Activated CD8-positive, alpha-beta T cell treated with anti-CD3 and anti-CD28 coated beads, Interleukin-2, amount 10 ng/mL, durations not matched to agents 7 days and 5 days (primary cell): ENCODE data around the gene SRSF7. TPM values are rescaled to one million over a fixed set of nuclear protein-coding genes. Genes with fewer than 3 reads are reported as not detected.

Source experiments
- ATAC-seq: fragments of 150-1000 bp; cut with Tn5 transposase; one replicate; pipeline ENCODE4 v1.10.0; 2021; ENCODE audit warnings: moderate library complexity
- CTCF ChIA-PET: fragments of 350-600 bp; sonication (Branson Sonifier 250); formaldehyde crosslinking; loops from one replicate; lab custom pipeline; 2021; ENCODE audit warnings: antibody characterized with exemption; lab: Charles Lee
- POLR2A ChIA-PET: fragments of 350-600 bp; sonication (Branson Sonifier 250); formaldehyde crosslinking; loops from one replicate; lab custom pipeline; 2021; ENCODE audit warnings: antibody characterized with exemption; lab: Charles Lee
- DNase-seq: peaks from one replicate; pipeline ENCODE4 v3.0.0-alpha.2; 2020
- H3K27ac Mint-ChIP-seq: one replicate; pipeline ENCODE4 v1.8.0; 2021; ENCODE audit warnings: mild to moderate bottlenecking, mixed read lengths
- H3K27me3 Mint-ChIP-seq: one replicate; pipeline ENCODE4 v1.8.0; 2021; ENCODE audit warnings: low read depth, mixed read lengths
- H3K36me3 Mint-ChIP-seq: one replicate; pipeline ENCODE4 v1.8.0; 2021; ENCODE audit warnings: low read depth, mixed read lengths
- H3K4me1 Mint-ChIP-seq: one replicate; pipeline ENCODE4 v1.8.0; 2021; ENCODE audit warnings: low read depth, mixed read lengths
- H3K4me3 Mint-ChIP-seq: one replicate; pipeline ENCODE4 v1.8.0; 2021; ENCODE audit warnings: mild to moderate bottlenecking, mixed read lengths
- H3K9me3 Mint-ChIP-seq: one replicate; pipeline ENCODE4 v1.8.0; 2022; ENCODE audit warnings: mixed read lengths; ENCODE audit not compliant: insufficient read depth
- total RNA-seq, 2 experiments: library from RNA; stranded (reverse); gene quantifications; one replicate each; pipeline ENCODE4 v1.2.3, GENCODE V29; 2021

The SRSF7 gene
- total RNA-seq, 2 experiments from 2014 or later, result 348 to 356 TPM

- no peaks in the 10 kb centered on the region for H3K9me3 Mint-ChIP-seq
- peaks cover 35% of the 10 kb centered on the region for H3K36me3 Mint-ChIP-seq
- no peak for DNase-seq
- no peak for ATAC-seq
- ChIA-PET CTCF (interaction anchor here (1.0 kb wide), 2 partner anchors 35 to 120 kb away, joined by 3 read pairs; no protein-coding TSS in a partner anchor), POLR2A (no interaction called here)
- H3K4me1 Mint-ChIP-seq, result peaks cover 31% of the 10 kb centered on the region
- peak overlapping the region; percentile 24 for H3K27ac Mint-ChIP-seq
- no peak overlapping the region for H3K4me3 Mint-ChIP-seq
- H3K27me3 Mint-ChIP-seq, result no peaks in the 10 kb centered on the region
These were observed 49.6 kb downstream of the SRSF7 start for GRCh38 chr2:38701542-38701941.

DNA sequence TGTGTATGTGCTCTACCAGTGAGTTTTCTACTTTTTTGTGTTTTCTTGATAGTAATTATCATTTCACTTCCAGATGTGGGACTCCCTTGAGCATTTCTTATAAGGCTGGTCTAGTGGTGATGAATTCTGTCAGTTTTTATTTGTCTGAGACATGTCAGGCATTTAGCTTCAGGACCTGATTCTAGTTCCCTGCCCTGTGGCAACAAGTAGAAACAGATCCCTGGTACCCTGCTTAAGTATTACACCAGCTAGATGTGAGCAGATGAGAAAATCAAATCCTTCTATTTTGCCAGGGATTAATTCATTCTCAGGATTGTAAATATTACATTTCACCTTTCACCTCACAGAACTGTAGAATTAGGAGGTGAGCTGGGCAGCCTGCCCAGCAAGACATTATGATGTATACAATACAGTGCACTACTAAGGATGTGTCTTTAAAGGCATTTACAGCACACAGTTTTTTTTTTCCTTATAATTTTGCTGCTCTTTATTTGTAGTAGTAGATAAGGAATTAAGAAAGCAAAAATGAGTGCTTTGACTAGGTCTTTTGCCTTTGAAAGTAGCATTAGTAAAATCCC is 50.2 kb downstream of the SRSF7 start:
- ChIA-PET POLR2A (interaction anchor here (2.9 kb wide), 1 partner anchor 50 kb away, joined by 10 read pairs; the partner anchor contains the start of gene SRSF7), CTCF (interaction anchor here (1.0 kb wide), 2 partner anchors 34 to 119 kb away, joined by 3 read pairs; no protein-coding TSS in a partner anchor)
- peak overlapping the region; percentile 44 for H3K4me3 Mint-ChIP-seq
- DNase-seq (no peak), ATAC-seq (no peak)
- no peaks in the 10 kb centered on the region for H3K27me3 Mint-ChIP-seq
- H3K4me1 Mint-ChIP-seq, result peaks cover 33% of the 10 kb centered on the region
- H3K9me3 Mint-ChIP-seq, result no peaks in the 10 kb centered on the region
- peak overlapping the region; percentile 76 for H3K27ac Mint-ChIP-seq
- peaks cover 37% of the 10 kb centered on the region for H3K36me3 Mint-ChIP-seq

DNA sequence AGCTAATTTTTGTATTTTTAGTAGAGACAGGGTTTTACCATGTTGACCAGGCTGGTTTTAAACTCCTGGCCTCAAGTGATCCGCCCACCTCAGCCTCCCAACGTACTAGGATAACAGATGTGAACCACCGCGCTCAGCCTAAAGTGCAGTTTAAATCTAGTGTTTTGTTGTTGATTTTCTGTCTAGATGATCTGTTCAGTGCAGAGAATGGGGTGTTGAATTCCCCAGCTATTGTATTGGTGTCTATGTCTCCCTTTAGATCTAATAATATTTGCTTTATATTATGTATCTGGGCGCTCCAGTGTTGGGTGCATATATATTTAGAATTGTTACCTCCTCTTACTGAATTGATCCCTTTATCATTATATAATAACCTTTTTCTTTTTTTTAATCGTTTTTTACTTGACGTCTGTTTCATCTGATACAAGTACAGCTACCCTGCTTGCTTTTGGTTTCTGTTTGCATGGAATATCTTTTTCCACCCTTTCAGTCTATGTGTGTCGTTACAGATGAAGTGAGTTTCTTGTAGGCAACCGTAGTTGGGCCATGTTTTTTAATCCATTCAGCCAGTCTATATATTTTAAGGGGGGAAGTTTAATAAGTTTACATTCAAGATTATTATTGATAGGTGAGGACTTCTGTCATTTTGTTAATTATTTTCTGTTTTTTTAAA is 50.9 kb downstream of the SRSF7 start:
- POLR2A ChIA-PET, result interaction anchor here (2.9 kb wide), 1 partner anchor 51 kb away, joined by 10 read pairs; the partner anchor contains the start of gene SRSF7
- Mint-ChIP-seq H3K4me3 (peak overlapping the region; percentile 44), H3K27ac (peak overlapping the region; percentile 76), H3K9me3 (no peaks in the 10 kb centered on the region), H3K36me3 (peaks cover 39% of the 10 kb centered on the region), H3K27me3 (no peaks in the 10 kb centered on the region), H3K4me1 (peaks cover 33% of the 10 kb centered on the region)
- peak; percentile 71 for ATAC-seq
- CTCF ChIA-PET, result interaction anchor here (1.0 kb wide), 1 partner anchor 33 kb away, joined by 3 read pairs; no protein-coding TSS in a partner anchor
- DNase-seq, result no peak

DNA sequence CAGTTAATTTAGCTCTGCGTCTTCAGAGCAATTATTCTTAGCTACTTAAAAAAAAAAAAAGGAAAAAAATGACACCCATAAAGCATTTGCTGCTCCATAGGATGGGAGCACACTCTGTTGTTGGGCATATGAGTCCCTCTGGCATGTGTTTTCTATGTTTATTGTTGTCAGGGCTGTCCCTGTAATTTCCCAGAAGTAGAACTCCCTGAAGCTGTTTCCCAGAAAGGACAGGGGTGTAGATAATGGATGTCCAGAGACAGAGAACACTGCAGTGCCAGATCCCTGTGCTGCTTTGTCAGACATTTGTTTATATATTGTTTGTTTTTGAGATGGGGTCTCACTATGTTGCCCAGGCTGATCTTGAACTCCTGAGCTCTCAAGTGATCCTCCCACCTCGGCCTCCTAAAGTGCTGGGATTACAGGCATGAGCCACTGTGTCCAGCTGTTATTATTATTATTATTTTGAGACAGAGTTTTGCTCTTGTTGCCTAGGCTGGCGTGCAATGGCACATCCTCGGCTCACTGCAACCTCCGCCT is 52.6 kb downstream of the SRSF7 start:
- Mint-ChIP-seq H3K4me1 (peaks cover 41% of the 10 kb centered on the region), H3K27ac (no peak overlapping the region), H3K36me3 (peaks cover 40% of the 10 kb centered on the region), H3K4me3 (no peak overlapping the region), H3K27me3 (no peaks in the 10 kb centered on the region), H3K9me3 (no peaks in the 10 kb centered on the region)
- DNase-seq (no peak), ATAC-seq (no peak)
- ChIA-PET CTCF (interaction anchor here (1.5 kb wide), 1 partner anchor 95 kb away, joined by 5 read pairs; no protein-coding TSS in a partner anchor), POLR2A (interaction anchor here (2.9 kb wide), 1 partner anchor 52 kb away, joined by 10 read pairs; the partner anchor contains the start of gene SRSF7)

GRCh38 chr2:38697116-38697840 is 53.9 kb downstream of the SRSF7 start:
- no peaks in the 10 kb centered on the region for H3K9me3 Mint-ChIP-seq
- POLR2A ChIA-PET, result no interaction called here
- H3K36me3 Mint-ChIP-seq, result peaks cover 45% of the 10 kb centered on the region
- peaks cover 47% of the 10 kb centered on the region for H3K4me1 Mint-ChIP-seq
- no peaks in the 10 kb centered on the region for H3K27me3 Mint-ChIP-seq
- CTCF ChIA-PET, result interaction anchor here (1.5 kb wide), 1 partner anchor 94 kb away, joined by 5 read pairs; no protein-coding TSS in a partner anchor
- H3K4me3 Mint-ChIP-seq, result no peak overlapping the region
- DNase-seq (no peak), ATAC-seq (no peak)
- H3K27ac Mint-ChIP-seq, result peak overlapping the region; percentile 51

Other genes starting within 250 kb of the SRSF7 start
- gene HNRNPLL, start 148.4 kb downstream of the SRSF7 start, total RNA-seq, result 10 to 100 TPM; 46.5 to 46.6 TPM
- 10 to 100 TPM; 27.6 TPM for gene GALM, start 85.2 kb downstream of the SRSF7 start, total RNA-seq
- 10 to 100 TPM; 20.6 to 21.0 TPM for gene GEMIN6, start 26.8 kb upstream of the SRSF7 start, total RNA-seq
- 10 to 100 TPM; 13.4 to 15.3 TPM for gene DHX57, start 124.6 kb upstream of the SRSF7 start, total RNA-seq
- gene MORN2, start 124.6 kb upstream of the SRSF7 start, total RNA-seq, result 1 to 10 TPM; 3.3 to 3.6 TPM
- under 1 TPM in 1 of 2 experiments, not detected in 1; 0.08 TPM for gene ARHGEF33, start 138.5 kb upstream of the SRSF7 start, total RNA-seq